Uterus (tissue), 4 donors: Measurements from ENCODE around the gene ATP6V0D1. TPM values are rescaled to one million over a fixed set of nuclear protein-coding genes. Genes with fewer than 3 reads are reported as not detected.
"Not testable (repeated sequence)": the region's sequence is repeated elsewhere in the genome, so short reads cannot be mapped to it uniquely, and the experiment has no call there.

Experiments used
- DNase-seq, 2 donors: peaks; one replicate each; pipeline ENCODE4 v3.0.0-alpha.2; 2019 to 2020
- H3K27ac ChIP-seq, 2 donors: fragments of 200-600 bp; sonication (generic); 1 replicate in 1 of 2; 2 replicates in 1 of 2; pipeline ENCODE4 v1.5.1; 2016 to 2018
- H3K27me3 ChIP-seq, 2 donors: fragments of 200-600 bp; sonication (generic); one replicate each; pipeline ENCODE4 v1.5.1; 2018 to 2019; ENCODE audit warnings: control low read depth in 1 of 2
- H3K36me3 ChIP-seq, 2 donors: fragments of 200-600 bp; sonication (generic); one replicate each; pipeline ENCODE4 v1.5.1; 2019; ENCODE audit warnings: control low read depth in 1 of 2
- H3K4me1 ChIP-seq, 2 donors: fragments of 200-600 bp; sonication (generic); one replicate each; pipeline ENCODE4 v1.5.1; 2018 to 2019; ENCODE audit warnings: control low read depth in 1 of 2
- H3K4me3 ChIP-seq, 2 donors: fragments of 200-600 bp; sonication (generic); 1 replicate in 1 of 2; 2 replicates in 1 of 2; pipeline ENCODE4 v1.5.1; 2018 to 2019; ENCODE audit warnings: mild to moderate bottlenecking in 1 of 2
- H3K9me3 ChIP-seq, 2 donors: fragments of 200-600 bp; sonication (generic); one replicate each; pipeline ENCODE4 v1.5.1; 2019; ENCODE audit warnings: control low read depth in 1 of 2
- CTCF ChIP-seq, 4 experiments: fragments of 200-600 bp in 2 of 4; fragments of 450-650 bp in 2 of 4; sonication (generic) in 2 of 4; IDR thresholded peaks; one replicate each; pipeline ENCODE4 v1.5.1; 2016 to 2019; ENCODE audit warnings: antibody characterized with exemption in 4 of 4, mild to moderate bottlenecking in 2 of 4, moderate library complexity in 1 of 4
- POLR2A ChIP-seq, 2 donors: fragments of 450-650 bp; IDR thresholded peaks; one replicate each; pipeline ENCODE4 v1.6.1; 2016; ENCODE audit warnings: antibody characterized with exemption in 2 of 2, mild to moderate bottlenecking in 1 of 2, moderate library complexity in 1 of 2
- intact Hi-C: fragments of 100-400 bp; cut with DNase I; formaldehyde crosslinking; loops from one replicate; pipeline ENCODE4 v1.15.1; 2023; ENCODE audit warnings: low total_unique reads
- total RNA-seq, 4 donors: library from RNA; depleted of rRNA in 3 of 4; stranded (reverse); fragments of >200 nt in 3 of 4; gene quantifications; one replicate each; pipeline versions ENCODE4 v1.1.0 to v1.2.4, GENCODE V29; 2014 to 2023
- donor health status: DM: yes; HTN: yes; CAD: no.

ATP6V0D1 gene
- total RNA-seq, 4 donors from 2014 or later: 67.4 to 243 (median 100) TPM

GRCh38 chr16:67419502-67419901 lies 61.5 kb downstream of the ATP6V0D1 start:
- TF ChIP-seq POLR2A (IDR thresholded peaks at IDR 0.05): no peak
- no peak for TF ChIP-seq CTCF (IDR thresholded peaks at IDR 0.05)
- DNase-seq: no peak
- no peak overlapping the region for H3K4me3 ChIP-seq
- no peaks in the 10 kb centered on the region for H3K36me3 ChIP-seq
- H3K4me1 ChIP-seq: no peaks in the 10 kb centered on the region
- intact Hi-C loops: no loop called here
- H3K27me3 ChIP-seq: no peaks in the 10 kb centered on the region
- H3K9me3 ChIP-seq: no peaks in the 10 kb centered on the region
- no peak overlapping the region for H3K27ac ChIP-seq

- H3K9me3 ChIP-seq: no peaks in the 10 kb centered on the region
- H3K4me1 ChIP-seq: no peaks in the 10 kb centered on the region
- TF ChIP-seq CTCF (IDR thresholded peaks at IDR 0.05) (no peak), POLR2A (IDR thresholded peaks at IDR 0.05) (no peak)
- intact Hi-C loops: no loop called here
- no peaks in the 10 kb centered on the region for H3K27me3 ChIP-seq
- no peak overlapping the region for H3K4me3 ChIP-seq
- no peaks in the 10 kb centered on the region for H3K36me3 ChIP-seq
- H3K27ac ChIP-seq: no peak overlapping the region
- DNase-seq: no peak
Measured at GRCh38 chr16:67417333-67418061, 63.5 kb downstream of the ATP6V0D1 start.

- DNase-seq: peak; percentile 61 to 83
- peak within 1 kb of the TSS; percentile 55 to 59 for H3K4me3 ChIP-seq
- intact Hi-C loops: no loop called here
- TF ChIP-seq CTCF (IDR thresholded peaks at IDR 0.05): peak; percentile 39 to 78 (median 64)
- TF ChIP-seq POLR2A (IDR thresholded peaks at IDR 0.05): peak in 1 of 2 donors; percentile 78
- peak within 1 kb of the TSS; percentile 82 to 91 for H3K27ac ChIP-seq
- H3K27me3 ChIP-seq: no peaks in the 10 kb centered on the region
- no peaks in the 10 kb centered on the region for H3K9me3 ChIP-seq
- H3K36me3 ChIP-seq: no peaks in the 10 kb centered on the region
- no peaks in the 10 kb centered on the region for H3K4me1 ChIP-seq
Measured at GRCh38 chr16:67415872-67416793, 64.8 kb downstream of the ATP6V0D1 start, which contains the start of gene ZDHHC1. Gene ZDHHC1 (minus strand): TSS chr16:67416477. CDS start chr16:67407775, 8,702 bp downstream.

GRCh38 chr16:67415421-67415820 lies 65.5 kb downstream of the ATP6V0D1 start:
- H3K9me3 ChIP-seq, H3K27me3 ChIP-seq, H3K4me1 ChIP-seq, H3K36me3 ChIP-seq, intact Hi-C loops: not testable (repeated sequence)
- DNase-seq: peak in 1 of 2 donors; percentile 14
- H3K4me3 ChIP-seq: peak overlapping the region; percentile 55 to 59
- peak overlapping the region; percentile 82 to 91 for H3K27ac ChIP-seq

- Histone ChIP-seq H3K4me3 (no peak overlapping the region), H3K27me3 (no peaks in the 10 kb centered on the region), H3K4me1 (no peaks in the 10 kb centered on the region), H3K36me3 (no peaks in the 10 kb centered on the region), H3K9me3 (no peaks in the 10 kb centered on the region), H3K27ac (peak overlapping the region in 1 of 2 donors; percentile 20)
- DNase-seq: no peak
- no peak for TF ChIP-seq CTCF (IDR thresholded peaks at IDR 0.05)
- intact Hi-C loops: no loop called here
Measured at GRCh38 chr16:67413978-67414911, 66.7 kb downstream of the ATP6V0D1 start.
